A673 (cell line): ENCODE results near the gene PANK3. TPM values are rescaled to one million over a fixed set of nuclear protein-coding genes. Genes with fewer than 3 reads are reported as not detected.

ENCODE experiments used
- BruUV-seq: library from RNA; stranded (reverse); fragments of 400-500 nt; replicated peaks from 2 replicates; lab custom pipeline; 2021; lab: Mats Ljungman, UMichigan
- CTCF ChIA-PET: fragments of 300-600 bp; sonication (Branson Sonifier 250); formaldehyde crosslinking; loops from one replicate; lab custom pipeline; 2022; ENCODE audit warnings: antibody characterized with exemption; lab: Charles Lee
- POLR2A ChIA-PET: fragments of 300-600 bp; sonication (Branson Sonifier 250); formaldehyde crosslinking; loops from one replicate; lab custom pipeline; 2022; ENCODE audit warnings: antibody characterized with exemption; ENCODE audit not compliant: low non-redundant PET; lab: Charles Lee
- DNase-seq: peaks from one replicate; pipeline ENCODE4 v3.0.0-alpha.2; 2015; ENCODE audit warnings: low spot score
- H3K27ac ChIP-seq: fragments of 200-600 bp; sonication (generic); 2 replicates; pipeline ENCODE4 v1.5.1; 2016; ENCODE audit warnings: mixed run types, low read depth, mild to moderate bottlenecking, mixed read lengths, antibody characterized with exemption, low read length; ENCODE audit not compliant: poor library complexity, severe bottlenecking
- H3K27me3 ChIP-seq: fragments of 200-600 bp; sonication (generic); replicated peaks from 2 replicates; pipeline ENCODE4 v1.6.1; 2017; ENCODE audit warnings: mixed run types, low read depth, mild to moderate bottlenecking, mixed read lengths, antibody characterized with exemption, low read length; ENCODE audit not compliant: insufficient read depth, poor library complexity
- H3K36me3 ChIP-seq: fragments of 200-600 bp; sonication (generic); 2 replicates; pipeline ENCODE4 v1.6.1; 2016; ENCODE audit warnings: mixed run types, mild to moderate bottlenecking, mixed read lengths, antibody characterized with exemption, low read length; ENCODE audit not compliant: insufficient read depth, poor library complexity, severe bottlenecking
- H3K4me1 ChIP-seq: fragments of 200-600 bp; sonication (generic); 2 replicates; pipeline ENCODE4 v1.6.1; 2017; ENCODE audit warnings: mixed run types, mild to moderate bottlenecking, mixed read lengths, antibody characterized with exemption, low read length; ENCODE audit not compliant: insufficient read depth, poor library complexity, severe bottlenecking
- H3K4me3 ChIP-seq: fragments of 200-600 bp; sonication (generic); 2 replicates; pipeline ENCODE4 v1.5.1; 2016; ENCODE audit warnings: low read depth, mixed run types, mild to moderate bottlenecking, mixed read lengths, low read length; ENCODE audit not compliant: poor library complexity, severe bottlenecking
- H3K9me3 ChIP-seq: fragments of 200-600 bp; sonication (generic); 2 replicates; pipeline ENCODE4 v1.6.1; 2016; ENCODE audit warnings: mixed run types, low read depth, mild to moderate bottlenecking, mixed read lengths, antibody characterized with exemption, low read length; ENCODE audit not compliant: poor library complexity, severe bottlenecking
- CTCF ChIP-seq: fragments of 300-800, 200-600 bp; sonication (generic); conservative IDR thresholded peaks from 2 replicates; pipeline ENCODE4 v1.5.1; 2017; ENCODE audit warnings: low read depth, mild to moderate bottlenecking, antibody characterized with exemption, low read length, moderate library complexity, mixed read lengths
- EZH2 ChIP-seq: fragments of 200-600 bp; sonication (generic); IDR thresholded peaks from 2 replicates; pipeline ENCODE4 v1.6.1; 2017; ENCODE audit warnings: borderline replicate concordance, low read depth, mild to moderate bottlenecking, mixed read lengths, antibody characterized with exemption, low read length; ENCODE audit not compliant: poor library complexity, severe bottlenecking
- intact Hi-C: fragments of 100-400 bp; cut with micrococcal nuclease; formaldehyde crosslinking; loops from one replicate; pipeline ENCODE4 v1.10.0; 2022; ENCODE audit not compliant: unreplicated experiment
- total RNA-seq: library from RNA; stranded (reverse); gene quantifications from 2 replicates; pipeline ENCODE4 v1.2.3, GENCODE V29; 2021

The PANK3 gene
- total RNA-seq, 1 experiment from 2014 or later: 79.2 TPM

GRCh38 chr5:168608821-168609220, 29.7 kb upstream of the PANK3 start:
- Histone ChIP-seq H3K36me3 (no peaks in the 10 kb centered on the region), H3K4me1 (no peaks in the 10 kb centered on the region), H3K27me3 (no peaks in the 10 kb centered on the region), H3K27ac (no peak overlapping the region), H3K4me3 (no peak overlapping the region), H3K9me3 (no peaks in the 10 kb centered on the region)
- intact Hi-C loops: no loop called here
- no peak for DNase-seq
- no peak for TF ChIP-seq CTCF
- no TSS peak for BruUV-seq
- ChIA-PET CTCF (no interaction called here), POLR2A (no interaction called here)

- BruUV-seq: no TSS peak
- Histone ChIP-seq H3K27me3 (no peaks in the 10 kb centered on the region), H3K27ac (no peak overlapping the region), H3K36me3 (no peaks in the 10 kb centered on the region), H3K4me3 (no peak overlapping the region), H3K9me3 (no peaks in the 10 kb centered on the region), H3K4me1 (no peaks in the 10 kb centered on the region)
- CTCF ChIA-PET: no interaction called here
- no peak for DNase-seq
- POLR2A ChIA-PET: no interaction called here
- no peak for TF ChIP-seq EZH2
- TF ChIP-seq CTCF: no peak
- intact Hi-C loops: no loop called here
Measured at GRCh38 chr5:168608386-168608785, 29.2 kb upstream of the PANK3 start.

- TF ChIP-seq CTCF: no peak
- no peak for TF ChIP-seq EZH2
- DNase-seq: no peak
- no peaks in the 10 kb centered on the region for H3K27me3 ChIP-seq
- H3K27ac ChIP-seq: no peak overlapping the region
- no peaks in the 10 kb centered on the region for H3K9me3 ChIP-seq
- POLR2A ChIA-PET: no interaction called here
- CTCF ChIA-PET: no interaction called here
- no peaks in the 10 kb centered on the region for H3K36me3 ChIP-seq
- BruUV-seq: no TSS peak
- no peaks in the 10 kb centered on the region for H3K4me1 ChIP-seq
- no peak overlapping the region for H3K4me3 ChIP-seq
- intact Hi-C loops: no loop called here
Measured at GRCh38 chr5:168607946-168608345, 28.8 kb upstream of the PANK3 start.
